GM19023 (cell line): ENCODE results near the gene C3orf38.
A peak's percentile ranks its signal among the peaks of the same experiment; 100 is the strongest.
"Not testable (repeated sequence)": the region's sequence is repeated elsewhere in the genome, so short reads cannot be mapped to it uniquely, and the experiment has no call there.

Experiments
- ATAC-seq: cut with Tn5 transposase; IDR thresholded peaks from one replicate; pipeline ENCODE4 v1.9.1; 2021; ENCODE audit warnings: mild to moderate bottlenecking, moderate library complexity; ENCODE audit not compliant: unreplicated experiment

Gene C3orf38

DNA sequence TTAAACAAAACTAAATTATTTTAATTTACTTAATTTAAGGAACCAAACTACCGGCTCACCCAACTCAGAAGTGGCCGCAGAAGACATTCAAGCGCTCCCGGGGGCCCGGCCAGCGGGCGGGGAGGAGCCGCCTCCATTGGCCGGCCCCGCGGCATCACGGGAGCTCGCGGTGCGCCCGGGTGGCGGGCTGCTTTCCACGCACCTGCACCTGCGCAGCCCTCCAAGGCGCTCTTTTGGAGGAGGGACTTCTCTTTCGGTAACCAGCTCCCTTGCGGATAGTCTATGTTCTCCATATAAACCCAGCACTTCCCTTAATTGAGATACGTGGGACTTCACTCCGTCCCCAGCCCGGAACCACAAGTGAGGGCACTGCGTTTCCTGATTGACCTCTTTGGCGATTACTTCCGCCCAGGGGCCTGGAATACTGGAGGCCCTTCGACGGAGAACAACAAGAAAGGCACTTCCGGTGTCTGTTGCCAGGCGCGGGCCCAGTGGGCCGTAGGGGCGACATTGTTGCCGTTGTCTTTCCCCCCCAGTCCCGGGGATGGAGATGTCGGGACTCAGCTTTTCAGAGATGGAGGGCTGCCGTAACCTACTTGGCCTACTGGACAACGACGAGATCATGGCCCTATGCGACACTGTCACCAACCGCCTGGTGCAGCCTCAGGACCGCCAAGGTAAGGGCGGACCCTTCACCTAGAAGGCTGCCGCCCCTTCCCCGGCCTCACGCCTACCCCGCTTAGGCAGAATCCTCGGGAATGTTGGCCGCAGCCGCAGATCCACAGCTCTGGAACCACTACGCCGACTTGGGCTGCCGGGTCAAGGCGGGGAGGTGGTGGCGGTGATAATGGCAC lies at the start of gene C3orf38:
Gene C3orf38, plus strand, starts transcription at position 451 of the 854 bp plus-strand sequence. Its CDS starts 94 bp downstream, at position 545.
- peak; percentile 83 for ATAC-seq

DNA sequence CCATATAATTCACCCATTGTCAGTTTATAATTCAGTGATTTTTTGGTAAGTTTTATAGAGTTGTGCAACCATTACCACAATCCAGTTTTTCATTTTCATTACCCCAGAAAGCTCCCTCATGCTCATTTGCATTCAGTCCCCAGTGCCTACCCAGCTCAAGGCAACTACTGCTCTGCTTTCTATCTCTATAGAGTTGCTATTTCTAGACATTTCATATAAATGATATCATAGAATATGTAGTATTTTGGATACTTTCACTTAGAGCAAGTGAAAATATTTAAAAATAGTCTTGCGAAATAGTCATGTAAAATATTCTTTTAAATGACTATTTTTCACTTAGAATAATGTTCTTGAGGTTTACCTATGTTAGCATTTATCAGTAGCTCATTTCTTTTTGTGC lies 48.6 kb upstream of the C3orf38 start:
- no peak for ATAC-seq

DNA sequence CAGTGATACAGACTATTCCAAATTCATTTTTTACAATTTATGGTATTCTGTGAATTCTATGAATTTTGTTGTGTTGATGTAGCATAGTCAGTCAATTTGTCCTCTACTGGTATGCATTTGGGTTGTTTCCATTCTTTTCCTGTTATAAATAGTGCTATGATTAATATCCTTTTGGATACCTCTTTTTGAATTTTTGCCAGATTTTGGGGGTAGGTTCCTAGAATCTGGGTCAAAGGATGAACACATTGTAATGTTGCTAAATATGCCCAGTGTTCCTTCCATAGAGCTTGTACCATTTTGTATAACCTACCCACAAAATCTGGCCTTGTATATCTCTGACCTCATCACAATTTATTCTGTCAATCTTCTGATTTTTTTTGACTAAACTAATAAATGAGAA lies 44.4 kb upstream of the C3orf38 start:
- ATAC-seq = no peak

DNA sequence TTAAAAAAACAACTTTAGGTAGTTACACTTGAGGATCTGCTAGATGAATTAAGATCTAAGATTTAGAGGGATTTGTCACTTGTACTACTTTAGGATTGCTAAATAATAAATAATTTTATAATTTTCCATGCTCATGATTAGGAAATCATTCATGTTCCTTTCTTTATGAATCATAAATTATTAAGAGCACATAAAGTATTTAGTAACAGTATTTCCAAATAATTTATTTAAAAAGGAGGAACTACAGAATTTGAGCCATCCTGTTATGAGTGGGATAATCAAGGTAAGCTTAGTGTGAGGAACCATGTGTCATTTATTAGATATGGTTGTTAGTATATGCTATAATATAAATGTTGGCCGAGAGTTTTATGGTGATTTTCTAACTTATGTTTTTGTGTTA lies 37.5 kb upstream of the C3orf38 start:
- no peak for ATAC-seq

DNA sequence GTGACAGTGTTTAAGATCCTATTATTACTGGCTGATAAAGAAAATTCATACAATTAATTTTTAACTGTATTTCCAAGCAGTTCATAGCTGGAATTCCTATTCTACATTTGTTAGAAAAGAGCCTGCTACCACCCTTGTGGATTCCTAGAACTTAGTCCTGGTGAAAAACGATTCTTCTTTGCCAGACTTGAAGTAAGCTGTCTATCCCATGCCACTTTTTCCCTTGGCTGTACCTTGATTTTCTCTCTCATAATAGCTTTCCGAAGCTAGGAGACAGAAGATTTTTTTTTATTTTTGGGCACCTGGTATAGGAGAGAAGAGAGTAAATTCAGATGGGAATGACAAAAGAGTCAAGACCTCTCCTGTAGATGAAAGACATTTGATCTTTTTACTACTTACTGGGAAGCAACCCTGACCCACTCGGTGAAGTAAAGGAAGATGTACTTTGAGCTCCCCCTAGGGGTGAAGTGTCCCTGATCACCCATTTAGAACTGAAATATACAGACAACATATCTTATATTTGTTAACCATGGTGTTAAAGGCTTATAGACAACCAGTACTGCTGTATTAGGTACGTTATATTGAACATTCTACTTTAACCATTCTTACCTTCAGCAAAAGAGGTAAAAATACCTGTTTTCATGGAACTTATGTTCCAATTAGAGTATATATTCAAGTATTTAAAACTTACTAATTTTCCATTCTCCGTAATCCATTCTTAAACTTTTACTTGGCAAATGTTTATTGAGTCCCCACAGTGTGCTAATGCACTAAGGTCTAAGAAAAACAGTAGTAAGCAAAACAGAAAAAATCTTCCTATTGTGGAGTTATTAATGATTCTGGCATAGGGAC lies 36.2 kb upstream of the C3orf38 start:
- peak; percentile 91 for ATAC-seq

- ATAC-seq = no peak
Measured at GRCh38 chr3:88114878-88115549, 34.7 kb upstream of the C3orf38 start.

DNA sequence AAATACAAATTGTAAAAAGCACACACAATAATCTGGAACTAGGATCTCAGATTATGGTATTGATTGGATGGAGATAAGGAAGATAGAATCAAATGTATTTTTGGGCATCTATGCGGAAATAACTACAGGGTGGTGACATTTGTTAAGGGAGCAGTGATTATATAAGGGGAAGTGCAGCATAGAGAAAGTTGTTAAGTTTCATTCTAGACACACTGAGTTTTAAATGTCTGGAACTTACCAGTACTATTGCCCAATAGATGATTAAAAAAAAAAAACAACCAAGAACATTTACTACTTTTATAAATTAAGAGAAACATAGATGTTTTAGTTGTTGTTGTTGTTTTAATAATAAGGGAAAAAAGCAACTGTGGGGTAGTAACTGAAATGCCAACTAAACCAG lies 32.1 kb upstream of the C3orf38 start:
- ATAC-seq = no peak

DNA sequence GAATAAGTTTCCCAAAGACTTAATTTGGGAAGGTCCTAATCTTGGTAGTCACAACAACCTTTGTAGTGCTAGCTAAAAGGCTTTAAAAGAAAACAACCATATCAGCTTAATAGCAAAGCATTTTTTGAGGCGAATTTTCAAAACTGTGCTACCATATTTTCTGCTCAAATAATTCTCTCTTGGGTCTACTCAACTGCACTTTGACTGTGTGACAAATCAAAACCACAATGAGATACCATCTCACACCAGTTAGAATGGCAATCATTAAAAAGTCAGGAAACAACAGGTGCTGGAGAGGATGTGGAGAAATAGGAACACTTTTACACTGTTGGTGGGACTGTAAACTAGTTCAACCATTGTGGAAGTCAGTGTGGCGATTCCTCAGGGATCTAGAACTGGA lies 31.2 kb upstream of the C3orf38 start:
- not testable (repeated sequence) for ATAC-seq

- no peak for ATAC-seq
Measured at GRCh38 chr3:88123526-88123925, 26.2 kb upstream of the C3orf38 start.

GRCh38 chr3:88131695-88132094 lies 18.1 kb upstream of the C3orf38 start:
- ATAC-seq = no peak

GRCh38 chr3:88132894-88133293 lies 16.9 kb upstream of the C3orf38 start:
- ATAC-seq = no peak

DNA sequence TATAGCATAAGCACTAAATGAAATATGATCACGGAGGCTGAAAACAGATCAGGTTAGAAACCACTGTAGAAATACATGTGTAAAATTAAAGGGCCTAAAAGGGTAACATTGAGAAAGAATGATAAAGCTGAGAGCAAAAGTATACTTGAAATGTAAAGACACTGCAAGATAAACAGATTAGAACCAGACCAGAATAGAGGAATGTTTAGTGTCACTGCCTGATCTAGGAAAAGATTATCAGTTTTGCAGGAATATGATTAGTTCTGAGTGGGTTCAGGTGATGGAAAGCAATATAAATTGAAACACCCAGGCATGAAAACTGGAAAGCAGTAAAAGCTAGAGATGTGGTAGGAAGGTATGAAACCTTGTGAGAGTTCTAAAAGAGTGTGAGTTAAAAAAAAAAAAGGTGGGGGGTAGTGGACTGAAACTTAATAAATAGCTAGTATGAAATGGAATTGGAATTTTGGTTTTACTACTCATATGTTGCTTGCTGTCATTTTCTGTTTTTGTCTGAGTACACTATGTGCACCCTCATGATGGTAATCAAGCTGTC lies 16.0 kb upstream of the C3orf38 start:
- ATAC-seq = no peak

DNA sequence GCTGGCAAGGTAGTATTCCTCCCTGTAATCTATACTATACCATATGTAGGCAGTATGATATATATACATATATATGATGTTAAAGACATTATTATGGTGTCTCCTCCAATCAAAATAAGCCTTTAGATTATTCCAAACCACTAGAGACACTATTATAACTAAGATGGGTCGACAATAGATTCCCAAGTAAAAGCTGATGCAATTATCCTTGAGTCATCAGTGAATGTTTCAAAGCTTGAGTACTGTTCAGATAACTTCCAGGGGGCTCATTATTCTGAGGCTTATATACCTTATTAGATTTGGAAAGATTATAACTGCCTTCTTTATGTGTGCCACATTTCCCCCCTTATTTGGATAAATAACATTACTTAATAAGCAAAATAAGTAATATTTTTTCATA lies 11.9 kb upstream of the C3orf38 start:
- ATAC-seq = no peak

DNA sequence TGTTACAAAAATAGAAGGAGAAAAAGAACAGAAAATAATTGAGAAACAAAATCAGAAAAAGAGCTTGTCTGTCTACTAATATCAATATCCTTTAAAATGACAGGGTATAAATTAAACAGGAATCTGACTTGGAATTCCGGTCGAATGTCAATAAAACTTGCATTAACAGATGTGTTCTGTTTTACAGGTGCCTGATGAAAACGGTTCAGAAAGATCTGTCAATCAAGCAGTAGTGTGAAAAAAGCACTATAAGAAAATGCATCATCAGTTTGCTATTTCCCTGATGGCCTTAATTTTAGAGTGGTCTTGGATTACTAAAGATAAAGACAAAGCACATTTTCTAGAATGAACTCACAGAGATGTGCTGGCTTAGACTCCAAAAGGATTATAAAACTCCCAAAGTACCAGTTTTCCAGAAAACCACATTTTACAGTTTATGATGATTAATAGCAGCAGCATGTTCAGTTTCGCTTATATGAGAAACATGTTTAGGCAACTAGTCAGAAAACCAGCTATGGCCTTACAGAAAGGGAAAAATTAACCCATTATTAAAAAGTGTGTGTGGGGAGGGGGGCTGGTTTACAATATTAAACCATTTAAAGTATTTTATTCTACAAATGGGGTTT lies 8.2 kb upstream of the C3orf38 start:
- peak; percentile 11 for ATAC-seq

- ATAC-seq = peak; percentile 55
Measured at GRCh38 chr3:88142094-88142624, 7.6 kb upstream of the C3orf38 start.

DNA sequence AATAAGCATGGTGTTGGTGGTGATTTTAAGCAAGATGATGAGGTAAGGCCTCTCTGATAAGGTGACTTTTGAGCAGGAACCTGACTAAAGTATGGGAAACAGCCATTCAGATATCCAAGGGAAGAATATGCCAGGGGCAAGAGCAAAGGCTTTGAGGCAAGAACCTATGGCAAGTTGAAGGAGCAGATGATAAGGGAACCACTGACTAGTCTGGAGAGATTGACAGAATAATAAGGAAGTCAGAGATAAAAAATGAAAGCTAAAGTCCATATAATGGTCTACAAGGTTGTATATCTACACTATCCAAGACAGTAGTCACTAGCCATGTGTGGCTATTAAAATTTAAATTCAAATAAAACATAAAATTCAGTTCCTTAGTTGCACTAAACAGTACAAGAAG lies 2.5 kb upstream of the C3orf38 start:
- ATAC-seq = no peak

DNA sequence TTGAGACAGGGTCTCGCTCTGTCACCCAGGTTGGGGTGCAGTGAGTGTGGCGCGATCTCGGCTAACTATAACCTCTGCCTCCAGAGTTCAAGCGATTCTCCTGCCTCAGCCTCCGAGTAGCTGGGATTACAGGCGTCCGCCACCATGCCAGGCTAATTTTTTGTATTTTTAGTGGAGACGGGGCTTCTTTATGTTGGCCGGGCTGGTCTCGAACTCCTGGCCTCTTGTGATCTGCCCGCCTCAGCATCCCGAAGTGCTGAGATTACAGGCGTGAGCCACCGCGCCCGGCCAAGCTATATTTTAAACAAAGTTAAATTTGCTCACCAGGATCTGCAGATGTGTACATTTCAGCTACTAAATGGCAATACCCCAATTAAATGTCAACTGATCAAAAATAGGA lies 1.1 kb upstream of the C3orf38 start:
- no peak for ATAC-seq

DNA sequence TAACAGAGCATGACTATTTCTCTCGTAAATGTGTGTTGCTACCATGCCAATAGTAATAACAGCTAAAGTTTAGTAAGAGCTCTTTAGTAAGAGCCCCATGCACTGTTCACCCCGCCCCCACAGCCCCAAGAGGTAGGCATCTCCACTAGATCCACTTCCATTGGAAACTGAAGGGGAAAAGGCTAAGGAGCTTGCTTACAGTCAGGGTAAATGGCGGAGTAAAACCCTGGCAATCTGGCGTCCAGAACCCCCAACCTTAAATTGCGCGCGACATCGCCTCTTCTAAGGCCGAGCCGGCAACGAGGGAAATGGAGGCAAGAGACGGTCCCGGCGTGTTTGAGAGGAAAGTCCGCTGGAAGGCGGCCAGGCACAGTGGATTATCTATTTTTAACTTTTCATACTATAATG lies 654 bp upstream of the C3orf38 start:
- ATAC-seq = peak; percentile 5

- peak; percentile 18 for ATAC-seq
Measured at GRCh38 chr3:88150371-88150770, 612 bp downstream of the C3orf38 start.

DNA sequence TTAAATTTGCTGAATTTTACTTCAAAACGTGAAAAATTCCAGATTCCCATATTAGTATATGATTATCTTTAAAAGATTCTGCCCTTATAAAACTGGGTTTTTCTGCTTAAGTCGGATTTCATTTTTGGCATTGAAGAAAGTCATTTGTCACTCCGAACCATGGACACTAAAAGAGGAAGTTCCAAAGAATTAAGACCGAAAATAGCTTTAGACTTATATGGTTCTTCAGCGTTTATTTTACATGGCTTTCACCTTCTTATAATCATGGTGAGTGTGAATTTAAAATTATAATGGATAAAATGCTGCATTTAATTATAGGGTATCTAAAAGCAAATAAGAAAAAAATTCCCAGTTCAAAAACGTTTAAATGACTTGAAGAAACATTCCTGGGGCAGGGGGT lies 1.0 kb downstream of the C3orf38 start:
- no peak for ATAC-seq
